HFFc6 (cell line): ENCODE measurements around the gene JAKMIP1. TPM values are rescaled to one million over a fixed set of nuclear protein-coding genes. Genes with fewer than 3 reads are reported as not detected.

ENCODE experiments used
- DNase-seq: peaks from one replicate; pipeline ENCODE4 v3.0.0-alpha.2; 2018
- H3K27ac Mint-ChIP-seq: 2 replicates; pipeline ENCODE4 v1.8.0; 2020; ENCODE audit warnings: mild to moderate bottlenecking, mixed read lengths
- H3K27me3 Mint-ChIP-seq: 2 replicates; pipeline ENCODE4 v1.8.0; 2021; ENCODE audit warnings: mild to moderate bottlenecking, moderate library complexity, mixed read lengths; ENCODE audit not compliant: insufficient read depth
- H3K36me3 Mint-ChIP-seq: 2 replicates; pipeline ENCODE4 v1.8.0; 2021; ENCODE audit warnings: low read depth, mixed read lengths
- H3K4me1 Mint-ChIP-seq: 2 replicates; pipeline ENCODE4 v1.8.0; 2020; ENCODE audit warnings: low read depth, mixed read lengths
- H3K4me3 Mint-ChIP-seq: 2 replicates; pipeline ENCODE4 v1.8.0; 2020; ENCODE audit warnings: mild to moderate bottlenecking, moderate library complexity, mixed read lengths
- H3K9me3 Mint-ChIP-seq: 2 replicates; pipeline ENCODE4 v1.8.0; 2020; ENCODE audit warnings: mild to moderate bottlenecking, mixed read lengths
- CTCF ChIP-seq: fragments of 200-600 bp; sonication (generic); IDR thresholded peaks from 2 replicates; pipeline ENCODE4 v1.5.0; 2021; ENCODE audit warnings: antibody characterized with exemption, mild to moderate bottlenecking
- total RNA-seq, 6 experiments: library from RNA; stranded (reverse); fragmentation: NEBNext Ultra II Directional; extraction: Animal tissue kit (Norgen Biotek cat#: 25700); gene quantifications; 2 replicates in 1 of 6; 3 replicates in 5 of 6; pipeline ENCODE4 v1.2.3, GENCODE V29; 2021

Gene JAKMIP1
- total RNA-seq, 6 experiments from 2014 or later = not detected

GRCh38 chr4:6226506-6226905 is 26.2 kb upstream of the JAKMIP1 start:
- Mint-ChIP-seq H3K9me3 (peaks cover 9% of the 10 kb centered on the region), H3K4me3 (no peak overlapping the region), H3K27me3 (peaks cover 4% of the 10 kb centered on the region; the same call in 1 of the 2 replicates), H3K36me3 (no peaks in the 10 kb centered on the region), H3K4me1 (no peaks in the 10 kb centered on the region), H3K27ac (no peak overlapping the region)
- TF ChIP-seq CTCF = no peak
- no peak for DNase-seq

GRCh38 chr4:6225469-6225868 is 25.1 kb upstream of the JAKMIP1 start:
- TF ChIP-seq CTCF = no peak
- Mint-ChIP-seq H3K9me3 (peaks cover 9% of the 10 kb centered on the region), H3K36me3 (no peaks in the 10 kb centered on the region), H3K4me1 (no peaks in the 10 kb centered on the region), H3K27me3 (peaks cover 4% of the 10 kb centered on the region; the same call in 1 of the 2 replicates), H3K27ac (no peak overlapping the region), H3K4me3 (no peak overlapping the region)
- peak; percentile 1 for DNase-seq

GRCh38 chr4:6224735-6225134 is 24.4 kb upstream of the JAKMIP1 start:
- no peak overlapping the region for H3K27ac Mint-ChIP-seq
- DNase-seq = no peak
- no peaks in the 10 kb centered on the region for H3K4me1 Mint-ChIP-seq
- no peak overlapping the region for H3K4me3 Mint-ChIP-seq
- peaks cover 9% of the 10 kb centered on the region for H3K9me3 Mint-ChIP-seq
- no peak for TF ChIP-seq CTCF
- no peaks in the 10 kb centered on the region for H3K36me3 Mint-ChIP-seq
- H3K27me3 Mint-ChIP-seq = peaks cover 4% of the 10 kb centered on the region; the same call in 1 of the 2 replicates

GRCh38 chr4:6222761-6223292 is 22.5 kb upstream of the JAKMIP1 start:
- Mint-ChIP-seq H3K27ac (no peak overlapping the region), H3K4me1 (no peaks in the 10 kb centered on the region), H3K36me3 (no peaks in the 10 kb centered on the region), H3K27me3 (peaks cover 4% of the 10 kb centered on the region; the same call in 1 of the 2 replicates), H3K9me3 (peaks cover 9% of the 10 kb centered on the region), H3K4me3 (no peak overlapping the region)
- no peak for TF ChIP-seq CTCF
- no peak for DNase-seq

GRCh38 chr4:6221851-6222760 is 21.8 kb upstream of the JAKMIP1 start:
- Mint-ChIP-seq H3K4me3 (no peak overlapping the region), H3K27ac (no peak overlapping the region), H3K27me3 (peaks cover 4% of the 10 kb centered on the region; the same call in 1 of the 2 replicates), H3K9me3 (peaks cover 9% of the 10 kb centered on the region), H3K36me3 (no peaks in the 10 kb centered on the region), H3K4me1 (no peaks in the 10 kb centered on the region)
- no peak for TF ChIP-seq CTCF
- no peak for DNase-seq
